Brain microvascular endothelial cell (primary cell): Measurements from ENCODE around the gene LDLRAD3.

Experiments
- DNase-seq: peaks from one replicate; pipeline ENCODE4 v3.0.0-alpha.2; 2020
- H3K27ac ChIP-seq: fragments of 250-450 bp; sonication (Bioruptor Pico); 2 replicates; pipeline ENCODE4 v1.5.1; 2020; ENCODE audit warnings: mild to moderate bottlenecking, moderate library complexity
- H3K27me3 ChIP-seq: fragments of 250-450 bp; sonication (Bioruptor Pico); replicated peaks from 2 replicates; pipeline ENCODE4 v1.5.1; 2020; ENCODE audit warnings: mild to moderate bottlenecking
- H3K36me3 ChIP-seq: fragments of 250-450 bp; sonication (Bioruptor Pico); replicated peaks from 2 replicates; pipeline ENCODE4 v1.5.1; 2020; ENCODE audit warnings: mild to moderate bottlenecking
- H3K4me3 ChIP-seq: 2 replicates; pipeline ENCODE4 v1.5.1; 2011; ENCODE audit warnings: low read depth, mild to moderate bottlenecking, control low read depth, low read length, moderate library complexity
- in situ Hi-C: cut with HindIII; loops from 2 replicates; pipeline ENCODE4 v1.10.0; 2017; ENCODE audit warnings: low sequenced_read_pairs, low pct_ligation_motif_present
- TF ChIP-seq, protein P1 (sequence below): IDR thresholded peaks from 2 replicates; pipeline ENCODE4 v1.5.1; 2011; ENCODE audit warnings: low read depth, mild to moderate bottlenecking, moderate library complexity, low read length, control low read depth, inconsistent platforms; ENCODE audit errors: missing control alignments

Gene LDLRAD3

DNA sequence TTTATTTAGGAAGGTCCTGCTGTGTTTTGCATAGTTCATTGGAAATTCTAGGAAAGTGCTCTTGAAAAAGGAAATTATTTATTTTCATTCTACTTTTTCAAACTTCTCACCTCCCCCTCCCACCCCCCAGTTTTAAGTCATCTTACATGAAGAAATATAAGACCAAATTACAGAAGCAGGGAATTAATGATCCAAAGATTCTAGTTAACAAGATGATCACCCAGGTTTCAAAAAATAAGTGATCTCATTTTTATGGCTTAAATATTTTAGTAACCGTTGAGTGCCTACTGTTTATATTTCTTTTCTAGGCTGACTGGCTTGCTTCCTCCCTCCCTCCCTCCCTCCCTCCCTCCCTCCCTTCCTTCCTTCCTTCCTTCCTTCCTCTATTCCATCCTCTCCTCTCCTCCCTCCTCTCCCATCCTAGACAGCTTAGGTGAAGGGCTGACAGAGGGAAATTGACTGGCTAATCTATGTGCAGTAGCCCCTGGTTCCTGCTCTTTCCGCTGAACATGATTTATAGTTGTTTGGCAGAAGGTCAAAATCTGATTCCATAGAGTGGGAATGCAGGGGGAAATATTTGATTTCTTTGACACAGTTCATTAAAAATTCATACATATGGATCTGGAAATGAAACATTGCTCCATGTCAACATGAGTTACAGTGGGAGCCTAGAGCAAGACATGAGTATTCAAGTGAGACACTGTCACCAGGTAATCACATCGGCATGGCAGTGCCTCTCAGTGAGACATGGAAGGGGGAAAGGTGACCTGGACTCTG, 221.9 kb downstream of the LDLRAD3 start:
- Histone ChIP-seq H3K27me3 (no peaks in the 10 kb centered on the region), H3K36me3 (no peaks in the 10 kb centered on the region), H3K4me3 (no peak overlapping the region), H3K27ac (no peak overlapping the region)
- DNase-seq, result no peak
- TF ChIP-seq, protein P1, sequence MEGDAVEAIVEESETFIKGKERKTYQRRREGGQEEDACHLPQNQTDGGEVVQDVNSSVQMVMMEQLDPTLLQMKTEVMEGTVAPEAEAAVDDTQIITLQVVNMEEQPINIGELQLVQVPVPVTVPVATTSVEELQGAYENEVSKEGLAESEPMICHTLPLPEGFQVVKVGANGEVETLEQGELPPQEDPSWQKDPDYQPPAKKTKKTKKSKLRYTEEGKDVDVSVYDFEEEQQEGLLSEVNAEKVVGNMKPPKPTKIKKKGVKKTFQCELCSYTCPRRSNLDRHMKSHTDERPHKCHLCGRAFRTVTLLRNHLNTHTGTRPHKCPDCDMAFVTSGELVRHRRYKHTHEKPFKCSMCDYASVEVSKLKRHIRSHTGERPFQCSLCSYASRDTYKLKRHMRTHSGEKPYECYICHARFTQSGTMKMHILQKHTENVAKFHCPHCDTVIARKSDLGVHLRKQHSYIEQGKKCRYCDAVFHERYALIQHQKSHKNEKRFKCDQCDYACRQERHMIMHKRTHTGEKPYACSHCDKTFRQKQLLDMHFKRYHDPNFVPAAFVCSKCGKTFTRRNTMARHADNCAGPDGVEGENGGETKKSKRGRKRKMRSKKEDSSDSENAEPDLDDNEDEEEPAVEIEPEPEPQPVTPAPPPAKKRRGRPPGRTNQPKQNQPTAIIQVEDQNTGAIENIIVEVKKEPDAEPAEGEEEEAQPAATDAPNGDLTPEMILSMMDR, result no peak
- in situ Hi-C loops, result no loop called here

GRCh38 chr11:36167073-36167472, 223.2 kb downstream of the LDLRAD3 start:
- in situ Hi-C loops, result no loop called here
- H3K36me3 ChIP-seq, result no peaks in the 10 kb centered on the region
- no peak overlapping the region for H3K4me3 ChIP-seq
- no peak overlapping the region for H3K27ac ChIP-seq
- DNase-seq, result no peak
- TF ChIP-seq, protein P1, result no peak
- no peaks in the 10 kb centered on the region for H3K27me3 ChIP-seq

- DNase-seq, result no peak
These were observed 223.9 kb downstream of the LDLRAD3 start for GRCh38 chr11:36167729-36168128.

GRCh38 chr11:36177836-36178235, 234.0 kb downstream of the LDLRAD3 start:
- Histone ChIP-seq H3K4me3 (no peak overlapping the region), H3K36me3 (no peaks in the 10 kb centered on the region), H3K27ac (no peak overlapping the region), H3K27me3 (no peaks in the 10 kb centered on the region)
- peak; percentile 33 for DNase-seq
- in situ Hi-C loops, result no loop called here
- TF ChIP-seq, protein P1, result no peak

More at GRCh38 chr11:36167729-36168128, 223.9 kb downstream of the LDLRAD3 start:
- TF ChIP-seq, protein P1, result no peak
- Histone ChIP-seq H3K36me3 (no peaks in the 10 kb centered on the region), H3K4me3 (no peak overlapping the region), H3K27me3 (no peaks in the 10 kb centered on the region), H3K27ac (no peak overlapping the region)
- in situ Hi-C loops, result no loop called here

DNA sequence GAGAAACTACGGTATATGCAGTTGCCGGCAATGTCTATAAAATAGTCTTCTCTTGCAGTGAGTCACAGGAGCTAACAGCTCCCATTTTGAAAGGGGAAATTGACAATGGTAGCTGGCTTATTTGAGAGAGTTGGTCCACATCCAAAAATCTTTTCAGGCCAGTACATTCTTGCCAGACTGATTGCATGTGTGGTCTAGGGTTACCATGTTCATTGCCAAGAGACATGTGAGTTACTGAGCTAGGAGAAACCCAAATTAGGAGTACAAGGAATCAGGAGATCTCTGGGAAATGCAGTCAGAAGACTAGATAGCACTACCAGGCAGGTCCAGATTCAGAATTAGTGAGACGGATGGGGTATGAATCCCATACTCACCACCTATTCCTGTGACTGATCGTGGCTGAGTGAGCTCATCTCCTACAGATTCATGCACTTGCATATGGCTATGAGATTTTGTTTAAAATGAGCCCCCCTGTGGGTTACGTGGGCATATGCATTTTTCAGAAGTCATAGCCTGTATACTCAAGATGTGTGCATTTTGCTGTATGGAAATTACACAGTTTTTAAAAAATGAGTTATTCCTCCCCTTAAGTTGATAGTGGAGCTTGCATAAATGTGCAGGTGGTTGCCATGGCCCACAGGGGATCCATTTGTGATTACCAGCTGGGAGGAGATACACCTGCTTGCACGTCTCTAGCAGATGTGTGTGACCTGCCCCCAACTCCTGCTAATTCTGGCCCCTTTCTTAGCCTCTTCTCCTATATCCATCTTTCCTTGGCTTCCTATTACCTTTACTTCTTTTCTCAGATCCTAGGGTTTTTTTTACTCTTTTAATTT, 242.7 kb downstream of the LDLRAD3 start:
- Histone ChIP-seq H3K27ac (no peak overlapping the region), H3K36me3 (no peaks in the 10 kb centered on the region), H3K27me3 (no peaks in the 10 kb centered on the region), H3K4me3 (no peak overlapping the region)
- in situ Hi-C loops, result no loop called here
- peak; percentile 20 for DNase-seq
- TF ChIP-seq, protein P1, result no peak
